ENCODE data around the gene CUX1.
A peak's percentile ranks its signal among the peaks of the same experiment; 100 is the strongest.
"Not testable (repeated sequence)": the region's sequence is repeated elsewhere in the genome, so short reads cannot be mapped to it uniquely, and the experiment has no call there.

Gene CUX1

DNA sequence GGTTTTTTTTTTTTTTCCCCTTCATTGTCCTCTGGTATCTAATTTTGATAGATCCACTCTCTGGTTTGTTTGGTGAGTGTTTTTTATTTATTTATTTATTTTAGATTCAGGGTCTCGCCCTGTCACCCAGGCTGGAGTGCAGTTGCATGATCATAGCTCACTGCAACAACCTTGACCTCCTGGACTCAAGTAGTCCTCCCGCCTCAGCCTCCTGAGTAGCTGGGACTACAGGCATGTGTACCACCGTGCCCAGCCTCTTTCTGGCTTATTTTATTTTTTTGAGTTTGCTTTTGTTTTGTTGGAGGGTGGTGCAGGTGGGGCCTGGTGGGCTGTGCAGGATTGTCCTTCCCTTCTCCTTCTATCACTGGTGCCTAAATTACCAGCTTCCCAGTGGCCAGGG is 282.0 kb downstream of the CUX1 start:
- no peak for DNase-seq (ENCODE audit: low read depth)

- DNase-seq (ENCODE audit: low read depth) = no peak
Measured at GRCh38 chr7:102101111-102101551, 283.7 kb downstream of the CUX1 start.

DNA sequence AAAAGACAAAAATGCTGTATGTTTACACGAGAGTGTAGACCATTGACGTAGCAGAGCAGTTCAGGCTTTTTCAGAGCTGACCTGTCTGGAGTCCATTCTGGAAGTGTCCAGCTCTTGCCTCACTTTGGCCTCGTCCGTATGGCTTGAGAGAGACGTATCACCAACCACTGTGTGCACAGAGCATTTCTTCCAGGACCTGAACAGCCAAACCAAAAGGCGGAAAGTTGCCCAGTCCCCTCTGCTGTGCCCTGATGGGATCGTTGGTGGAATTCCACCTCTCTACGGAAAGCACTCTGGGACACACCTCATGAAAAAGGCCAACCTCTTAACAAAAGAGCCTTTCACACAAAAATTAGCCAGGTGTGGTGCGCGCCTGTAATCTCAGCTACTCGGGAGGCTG is 284.5 kb downstream of the CUX1 start:
- DNase-seq (ENCODE audit: low read depth) = no peak

DNA sequence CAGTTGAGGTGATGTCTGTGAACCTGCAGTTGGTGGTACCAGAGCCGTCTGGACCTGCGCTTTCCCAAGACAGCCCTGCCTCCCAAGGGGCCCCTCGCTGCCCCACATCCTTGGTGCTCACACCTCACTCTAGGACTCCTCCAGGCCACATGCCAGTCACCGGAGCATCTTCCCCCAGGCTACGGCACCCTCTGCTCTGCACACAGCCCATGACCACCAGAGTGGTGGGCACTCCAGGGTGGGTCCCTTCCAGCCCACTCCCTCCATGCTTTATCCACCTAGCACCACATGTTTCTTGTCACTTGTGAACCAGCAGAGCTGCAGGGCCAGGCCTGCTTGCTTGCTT is 285.6 kb downstream of the CUX1 start:
- DNase-seq (ENCODE audit: low read depth) = no peak

DNA sequence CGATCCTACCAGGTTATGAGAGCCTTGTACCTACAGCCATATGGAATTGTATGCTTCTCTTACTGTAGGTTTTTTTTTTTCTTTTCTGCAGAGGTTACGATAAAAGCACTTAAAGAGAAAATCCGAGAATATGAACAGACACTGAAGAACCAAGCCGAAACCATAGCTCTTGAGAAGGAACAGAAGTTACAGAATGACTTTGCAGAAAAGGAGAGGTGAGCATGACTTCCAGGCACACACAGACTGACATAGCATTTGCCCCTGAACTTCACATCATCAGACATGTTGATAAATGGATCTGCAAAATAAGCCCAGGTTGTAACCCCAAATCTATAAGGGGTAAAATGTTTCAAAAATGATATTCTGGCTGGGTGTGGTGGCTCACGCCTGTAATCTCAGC is 286.8 kb downstream of the CUX1 start:
- DNase-seq (ENCODE audit: low read depth) = no peak

- DNase-seq (ENCODE audit: low read depth) = no peak
Measured at GRCh38 chr7:102106625-102107024, 289.2 kb downstream of the CUX1 start.

DNA sequence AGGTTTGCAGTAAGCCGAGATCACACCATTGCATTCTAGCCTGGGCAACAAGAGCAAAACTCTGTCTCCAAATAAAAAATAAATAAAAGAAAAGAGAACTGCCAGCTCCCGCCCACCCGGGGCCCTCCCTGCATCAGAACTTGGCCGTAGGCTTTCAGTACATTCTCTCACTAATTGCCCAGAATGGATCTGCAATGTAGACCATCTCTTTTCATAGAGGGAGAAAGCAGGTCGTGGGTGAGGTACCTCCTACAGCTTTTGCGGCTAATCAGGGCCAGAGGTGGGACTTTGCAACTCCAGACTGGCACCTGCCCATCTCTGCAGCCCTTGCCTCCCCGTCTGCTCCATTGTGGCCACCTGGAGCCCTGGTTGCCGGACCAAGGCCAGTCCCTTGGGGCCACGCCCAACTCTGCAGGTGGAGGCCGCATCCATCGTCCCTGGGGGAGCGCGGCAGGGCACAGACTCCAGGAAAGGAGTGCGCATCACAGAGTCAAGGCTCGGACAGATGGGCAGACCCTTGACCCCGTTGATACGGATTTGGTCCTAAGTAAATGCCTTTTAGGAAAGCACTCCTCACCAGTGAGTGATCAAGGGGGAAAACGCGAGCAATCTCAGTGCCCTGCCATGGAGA is 290.2 kb downstream of the CUX1 start:
- no peak for DNase-seq (ENCODE audit: low read depth)

GRCh38 chr7:102111061-102112041 is 293.9 kb downstream of the CUX1 start:
- DNase-seq (ENCODE audit: low read depth) = no peak

- DNase-seq (ENCODE audit: low read depth) = no peak
Measured at GRCh38 chr7:102115181-102115580, 297.8 kb downstream of the CUX1 start.

GRCh38 chr7:102115931-102116330 is 298.5 kb downstream of the CUX1 start:
- no peak for DNase-seq (ENCODE audit: low read depth)

DNA sequence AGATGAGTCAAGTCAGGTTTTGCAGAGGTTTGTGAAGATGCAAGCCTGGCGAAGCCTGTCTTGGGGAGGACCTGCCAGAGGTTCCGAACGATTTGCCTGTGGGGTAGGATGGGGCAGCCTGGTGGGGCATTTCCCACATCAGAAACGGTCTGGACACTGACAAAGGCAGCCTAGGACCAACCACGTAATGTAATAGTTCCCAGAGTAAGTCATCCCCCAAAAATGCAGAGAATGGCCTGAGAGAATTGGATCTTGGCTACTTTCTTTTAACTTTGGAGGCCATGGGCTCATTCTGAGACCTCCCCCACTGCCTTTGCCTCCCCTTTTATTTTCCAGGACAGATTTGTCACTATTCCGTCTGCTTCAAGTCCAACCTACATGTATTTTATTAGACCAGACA is 300.3 kb downstream of the CUX1 start:
- no peak for DNase-seq (ENCODE audit: low read depth)

DNA sequence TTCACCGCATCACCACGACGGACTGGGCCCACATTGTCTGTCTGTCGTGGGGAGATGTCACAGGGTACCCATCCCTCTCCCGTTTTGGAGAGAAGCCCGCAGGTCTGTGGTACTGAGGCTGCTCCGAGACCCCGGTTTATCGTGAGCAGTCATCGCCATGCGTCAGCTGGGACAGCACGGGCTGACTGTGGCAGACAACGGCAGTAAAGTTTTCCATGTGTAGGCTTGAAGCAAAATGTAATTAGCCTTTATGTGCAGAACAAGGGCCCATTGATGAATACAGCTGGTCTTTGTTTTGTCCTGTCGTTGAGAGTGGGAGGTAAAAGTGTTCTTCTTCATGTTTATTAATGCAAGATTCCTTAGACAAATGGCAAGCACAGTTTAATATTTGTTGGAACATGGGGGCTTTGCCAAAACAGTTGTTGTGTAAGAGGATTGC is 301.8 kb downstream of the CUX1 start:
- DNase-seq (ENCODE audit: low read depth) = no peak

GRCh38 chr7:102119925-102120324 is 302.5 kb downstream of the CUX1 start:
- DNase-seq (ENCODE audit: low read depth) = no peak

GRCh38 chr7:102120666-102121195 is 303.3 kb downstream of the CUX1 start:
- DNase-seq (ENCODE audit: low read depth) = no peak

GRCh38 chr7:102122026-102122425 is 304.6 kb downstream of the CUX1 start:
- DNase-seq (ENCODE audit: low read depth) = peak; percentile 16

GRCh38 chr7:102125127-102125596 is 307.7 kb downstream of the CUX1 start:
- peak; percentile 56 for DNase-seq (ENCODE audit: low read depth)

- DNase-seq (ENCODE audit: low read depth) = no peak
Measured at GRCh38 chr7:102128303-102128702, 310.9 kb downstream of the CUX1 start.

- DNase-seq (ENCODE audit: low read depth) = no peak
Measured at GRCh38 chr7:102129636-102130370, 312.4 kb downstream of the CUX1 start.

- DNase-seq (ENCODE audit: low read depth) = no peak
Measured at GRCh38 chr7:102132209-102132752, 314.9 kb downstream of the CUX1 start.

DNA sequence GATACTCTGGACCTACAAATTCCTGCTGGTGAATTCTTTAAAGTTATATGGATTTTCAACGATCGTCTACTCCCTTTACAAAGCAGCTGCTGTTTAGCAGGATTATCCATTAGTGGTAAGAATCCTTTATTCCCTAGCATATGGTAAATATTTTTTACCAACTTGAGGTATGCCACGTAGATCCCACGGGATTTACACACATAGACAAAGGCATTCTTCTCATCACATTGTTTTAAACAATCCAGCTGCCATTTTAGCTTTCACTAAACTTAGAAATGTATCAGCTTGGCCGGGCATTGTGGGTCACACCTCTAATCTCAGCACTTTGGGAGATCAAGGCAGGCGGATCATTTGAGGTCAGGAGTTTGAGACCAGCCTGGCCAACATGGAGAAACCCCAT is 321.2 kb downstream of the CUX1 start:
- no peak for DNase-seq (ENCODE audit: low read depth)

DNA sequence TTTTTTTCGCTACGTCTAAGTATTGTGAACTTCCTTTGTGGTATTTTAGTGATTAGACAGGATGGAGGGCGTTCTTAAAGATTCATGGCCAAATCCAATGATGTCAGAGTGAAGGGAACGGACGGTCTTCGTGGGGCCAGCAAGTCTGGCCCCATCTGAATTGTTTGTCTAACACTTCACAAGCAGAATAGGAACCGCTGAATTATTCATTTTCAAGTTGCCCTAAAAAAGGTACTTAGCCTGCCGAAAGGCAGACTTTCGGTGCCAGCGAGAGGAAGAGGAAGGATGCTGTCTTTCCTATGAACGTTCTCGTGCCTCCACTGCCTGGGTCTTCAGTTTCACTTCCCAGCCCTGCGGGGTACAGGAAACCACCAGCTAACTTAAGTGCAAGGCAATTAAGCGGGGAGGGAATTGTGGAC is 323.5 kb downstream of the CUX1 start:
- no peak for DNase-seq (ENCODE audit: low read depth)

DNA sequence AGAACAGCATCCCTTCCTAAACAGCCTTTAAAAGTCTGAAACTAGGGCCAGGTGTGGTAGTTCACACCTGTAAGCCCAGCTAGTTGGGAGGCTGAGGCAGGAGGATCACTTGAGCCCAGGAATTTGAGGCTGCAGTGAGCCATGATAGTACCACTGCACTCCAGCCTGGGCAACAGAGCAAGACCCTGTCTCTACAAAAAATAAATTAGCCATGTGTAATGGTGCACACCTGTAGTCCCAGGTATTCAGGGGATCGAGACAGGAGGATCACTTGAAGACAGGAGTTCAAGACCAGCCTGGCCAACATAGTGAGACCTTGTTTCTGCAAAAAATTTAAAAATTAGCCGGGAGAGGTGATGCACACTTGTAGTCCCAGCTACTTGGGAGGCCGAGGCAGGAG is 325.0 kb downstream of the CUX1 start:
- DNase-seq (ENCODE audit: low read depth) = not testable (repeated sequence)
